Right lung (tissue), 5 donors: ENCODE results near the gene CAPS. TPM values are rescaled to one million over a fixed set of nuclear protein-coding genes. Genes with fewer than 3 reads are reported as not detected.
"Not testable (repeated sequence)": the region's sequence is repeated elsewhere in the genome, so short reads cannot be mapped to it uniquely, and the experiment has no call there.

Experiments used
- DNase-seq, 2 donors: peaks; one replicate each; pipeline ENCODE4 v3.0.0-alpha.2; 2013
- polyA plus RNA-seq, 5 donors: library from polyadenylated mRNA; unstranded; fragments of 120-200 nt; gene quantifications; one replicate each; pipeline versions ENCODE4 v1.2.1 to v1.2.3, GENCODE V29; 2013; ENCODE audit warnings: inconsistent platforms in 1 of 5, low replicate concordance in 1 of 5; ENCODE audit not compliant: insufficient read length in 5 of 5, insufficient read depth in 1 of 5

Gene CAPS
- polyA plus RNA-seq, 5 donors, result 13.5 to 56.0 (median 32.9) TPM

DNA sequence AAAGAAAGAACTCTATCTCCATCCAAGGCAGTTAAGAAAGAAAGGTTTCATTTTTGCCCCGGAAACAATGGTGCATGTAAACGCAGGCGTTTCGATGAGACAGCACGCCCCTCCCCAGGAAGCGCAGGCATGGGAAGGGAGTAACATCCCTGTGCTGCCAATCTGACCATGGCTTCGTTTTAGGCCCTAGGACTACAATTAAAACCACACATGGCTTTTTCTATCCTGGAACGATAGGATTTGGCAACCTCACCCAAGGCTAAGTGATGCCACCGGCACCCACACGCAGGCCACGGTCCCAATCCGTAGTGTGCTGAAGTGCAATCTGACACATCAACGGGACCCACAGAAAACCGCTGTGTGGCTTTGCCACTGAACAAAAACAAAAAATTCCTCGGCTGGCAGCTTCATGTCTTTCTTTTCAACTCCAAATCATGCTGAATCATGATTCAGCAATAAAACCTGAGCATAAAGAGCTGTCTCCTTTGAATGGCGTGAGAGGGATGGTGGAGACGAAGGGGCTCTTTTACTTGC is 39.7 kb downstream of the CAPS start:
- no peak for DNase-seq

DNA sequence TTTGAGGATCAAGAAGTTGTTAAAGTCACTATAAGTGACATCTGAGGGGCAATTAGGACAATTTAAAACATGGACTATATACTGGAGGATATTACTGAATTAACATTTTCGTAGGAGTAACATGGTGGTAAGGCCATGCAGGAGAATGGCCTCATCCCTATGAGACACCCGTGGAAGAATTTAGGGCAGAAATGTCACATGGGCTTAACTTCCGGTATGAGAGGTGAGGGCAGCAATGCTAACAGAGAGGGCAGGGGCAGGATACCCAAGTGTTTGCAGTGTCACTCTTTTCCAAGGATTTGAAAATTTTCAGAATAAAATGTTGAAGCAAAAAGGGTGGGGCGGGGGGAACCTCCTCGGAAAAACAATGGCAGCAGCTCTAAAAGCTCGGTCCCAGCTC is 40.2 kb downstream of the CAPS start:
- DNase-seq, result no peak

DNA sequence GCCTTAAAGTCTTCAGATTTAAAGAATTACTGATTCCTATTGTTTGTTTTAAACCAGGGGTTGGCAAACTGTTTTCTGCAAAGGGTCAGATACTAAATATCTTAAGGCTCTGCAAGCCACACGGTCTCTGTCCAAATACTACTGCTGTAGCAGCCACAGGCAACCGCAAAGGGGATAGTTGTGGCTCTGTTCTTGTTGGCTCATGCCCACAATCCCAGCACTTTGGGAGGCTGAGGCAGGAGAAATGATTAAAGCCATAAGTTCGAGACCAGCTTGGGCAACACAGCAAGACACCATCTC is 41.5 kb downstream of the CAPS start:
- no peak for DNase-seq

DNA sequence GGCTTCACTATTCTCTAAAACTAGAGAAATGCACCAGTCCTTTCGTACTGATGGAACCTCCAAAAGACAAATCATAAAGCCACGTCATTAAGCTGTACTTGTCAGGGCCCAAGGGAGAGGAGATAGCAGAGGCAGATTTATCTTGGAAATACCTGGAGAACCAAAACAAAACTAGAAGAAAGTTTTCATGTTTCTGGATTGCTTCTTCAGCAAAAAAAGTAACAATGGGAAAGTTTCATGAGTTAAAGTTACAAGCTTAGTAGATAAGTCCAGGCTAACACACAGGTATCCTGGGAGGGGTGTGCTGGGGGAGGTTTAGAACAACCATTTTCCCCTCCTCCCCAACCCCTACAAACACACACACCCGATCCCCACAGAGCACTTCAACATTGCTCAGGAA is 42.3 kb downstream of the CAPS start:
- no peak for DNase-seq

DNA sequence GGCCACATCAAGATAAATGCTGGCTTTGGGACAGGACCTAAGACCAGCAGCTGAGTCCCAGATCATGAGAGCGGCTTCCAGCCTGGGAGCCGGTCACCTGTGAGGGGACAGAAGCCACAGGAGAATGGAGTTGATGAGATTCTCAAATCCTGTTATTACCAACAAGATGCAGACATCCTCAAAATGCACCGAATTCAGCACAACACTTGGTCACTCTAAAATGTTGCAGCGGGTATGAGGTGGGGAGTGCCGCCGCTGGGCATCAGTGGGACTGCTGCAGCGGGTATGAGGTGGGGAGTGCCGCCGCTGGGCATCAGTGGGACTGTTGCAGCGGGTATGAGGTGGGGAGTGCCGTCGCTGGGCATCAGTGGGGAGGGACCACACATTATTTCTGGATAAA is 42.7 kb downstream of the CAPS start:
- DNase-seq, result no peak

DNA sequence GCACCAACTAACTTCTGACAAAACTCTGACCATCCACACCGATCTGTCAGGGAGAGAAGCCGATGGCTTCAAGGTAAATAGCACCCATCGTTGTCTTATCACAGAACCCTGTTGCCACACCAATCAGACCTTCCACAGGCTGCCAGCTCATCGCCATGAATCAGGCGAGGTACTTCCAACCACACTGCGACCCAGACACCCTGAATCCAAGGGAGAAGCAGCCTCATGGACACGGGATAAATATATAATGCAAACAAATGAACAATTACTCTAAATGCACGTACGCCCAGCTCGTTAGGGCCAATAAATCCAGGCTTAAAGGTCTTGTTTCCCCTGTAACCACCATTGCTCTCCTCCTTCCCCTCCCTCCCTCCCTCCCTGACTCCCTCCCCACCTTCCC is 43.1 kb downstream of the CAPS start:
- no peak for DNase-seq

DNA sequence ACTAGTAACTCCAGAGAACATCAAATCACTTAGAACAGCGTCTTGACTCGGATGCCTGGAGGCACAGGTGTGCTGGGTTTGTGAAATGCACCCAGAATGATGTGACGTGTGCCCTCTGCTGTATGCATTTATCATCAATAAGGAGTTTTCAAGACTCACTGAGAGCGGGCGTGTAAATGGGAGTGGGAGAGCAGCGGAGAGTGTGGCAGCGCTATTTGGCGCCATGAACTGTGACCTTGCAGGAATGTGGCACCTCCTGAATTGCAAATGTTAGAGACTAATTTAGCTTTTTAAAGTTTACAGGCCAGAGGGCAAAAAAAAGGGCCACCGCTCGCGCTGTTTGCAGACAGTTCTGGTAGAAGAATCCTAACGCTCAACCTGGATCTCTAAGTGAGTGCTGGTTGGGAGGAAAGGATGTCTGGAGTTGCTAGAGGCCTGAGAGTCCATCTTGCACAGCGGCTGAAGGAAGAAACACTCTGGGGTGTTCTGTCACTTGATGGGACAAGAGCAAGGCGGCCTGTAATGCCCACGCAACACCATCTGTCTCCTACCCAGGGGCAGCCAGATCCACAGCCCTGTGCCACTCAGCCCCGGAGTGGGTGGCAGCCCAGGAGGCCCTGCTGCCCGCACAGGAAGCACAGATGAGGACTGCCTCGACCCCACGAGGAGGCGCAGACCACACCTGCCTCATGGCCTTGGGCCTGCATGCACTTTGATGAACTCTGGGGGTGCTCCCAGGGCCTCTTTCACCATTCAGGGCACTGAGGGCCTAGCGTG is 44.2 kb downstream of the CAPS start:
- no peak for DNase-seq

DNA sequence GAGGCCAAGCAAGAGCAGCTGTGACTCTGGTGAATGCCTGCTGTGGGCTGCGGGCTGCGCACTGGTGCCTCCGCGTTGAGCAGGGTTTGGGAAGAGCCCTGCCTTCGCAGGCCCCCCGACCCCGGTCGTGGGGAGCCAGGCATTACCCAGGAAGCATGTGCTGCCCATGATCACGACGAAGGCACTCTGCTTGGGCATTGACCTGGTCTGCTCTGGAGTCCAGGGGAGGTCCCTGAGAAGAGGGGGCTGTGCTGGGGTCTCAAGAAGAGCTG is 44.7 kb downstream of the CAPS start:
- no peak for DNase-seq

DNA sequence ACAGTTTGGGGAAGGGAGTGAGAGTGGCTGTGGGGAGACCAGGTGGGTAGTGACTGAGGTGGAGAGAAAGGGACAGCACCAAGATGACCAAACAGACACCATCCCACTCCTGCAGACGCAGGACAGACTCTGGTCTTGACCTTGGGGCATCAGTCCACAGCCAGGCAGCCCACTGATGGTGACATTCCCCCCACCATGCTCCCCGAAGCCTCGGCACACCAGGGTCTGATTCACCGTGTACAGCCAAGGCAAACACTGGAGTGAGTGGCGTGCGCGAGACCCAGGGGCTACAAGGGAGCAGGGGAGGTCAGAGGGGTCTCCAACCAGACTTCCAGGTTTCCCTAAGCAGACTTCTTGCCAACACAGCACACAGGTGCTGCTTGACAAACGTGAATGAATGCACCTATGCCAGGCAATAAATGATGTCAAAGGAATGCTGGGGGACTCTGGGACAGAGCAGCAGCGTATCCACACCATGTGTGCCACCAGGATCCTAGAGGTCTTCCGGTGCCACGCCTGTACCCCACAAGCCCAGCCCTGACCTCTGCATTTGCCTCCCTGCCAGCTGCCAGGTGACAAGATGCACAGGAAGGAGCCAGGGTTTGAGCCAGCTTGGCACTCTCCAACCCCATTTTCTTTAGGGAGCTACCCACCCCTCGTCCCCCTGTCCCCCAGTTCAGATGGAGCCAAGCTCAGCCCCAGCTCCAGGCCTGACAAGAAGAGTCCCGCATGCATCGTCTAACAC is 45.4 kb downstream of the CAPS start:
- no peak for DNase-seq

DNA sequence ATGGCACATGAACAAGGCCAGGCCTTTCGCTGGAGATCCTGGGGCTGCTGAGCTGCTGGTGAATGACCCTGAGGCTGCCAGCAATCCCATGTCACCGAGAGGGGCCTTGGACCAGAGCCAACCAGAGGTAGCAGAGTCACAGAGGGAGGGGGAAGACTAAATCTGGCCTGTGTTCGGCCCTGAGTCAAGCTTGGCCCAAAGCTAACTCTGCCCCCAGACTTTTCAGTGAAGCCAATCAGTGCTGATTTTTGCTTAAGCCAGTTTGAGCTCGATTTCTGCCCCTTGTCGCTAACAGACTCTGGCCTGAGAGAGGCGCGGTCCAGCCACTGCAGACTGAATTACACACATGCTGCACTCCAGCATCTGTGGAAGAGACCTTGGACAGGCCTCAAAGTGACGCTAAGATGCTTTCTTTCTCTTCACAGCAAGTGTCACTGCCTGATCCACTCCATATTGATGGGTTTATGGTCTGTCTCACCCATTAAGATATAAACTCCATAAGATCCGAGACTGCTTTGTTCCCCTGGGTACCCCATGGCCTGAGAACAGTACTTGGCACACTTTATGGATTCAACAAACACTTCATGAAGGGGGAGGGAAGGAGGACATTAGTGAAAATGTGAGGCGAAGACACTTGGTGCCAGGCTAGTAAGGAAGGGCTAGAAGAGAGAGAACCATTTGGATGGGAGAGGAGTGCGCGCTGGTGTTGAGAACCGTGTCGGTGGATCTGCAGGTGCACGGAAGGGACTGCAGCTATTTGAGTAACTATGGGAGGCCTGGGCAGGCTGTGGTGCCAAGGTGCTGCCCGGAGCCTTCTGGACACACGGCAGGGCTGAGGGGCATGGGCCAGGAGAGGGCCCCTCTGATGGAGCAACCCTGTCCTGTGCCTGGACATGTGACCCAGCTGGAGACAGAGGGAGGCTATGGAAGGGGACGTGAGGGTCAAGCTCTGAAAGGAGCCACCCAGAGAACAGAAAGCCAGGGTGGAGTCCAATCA is 46.2 kb downstream of the CAPS start:
- no peak for DNase-seq

DNA sequence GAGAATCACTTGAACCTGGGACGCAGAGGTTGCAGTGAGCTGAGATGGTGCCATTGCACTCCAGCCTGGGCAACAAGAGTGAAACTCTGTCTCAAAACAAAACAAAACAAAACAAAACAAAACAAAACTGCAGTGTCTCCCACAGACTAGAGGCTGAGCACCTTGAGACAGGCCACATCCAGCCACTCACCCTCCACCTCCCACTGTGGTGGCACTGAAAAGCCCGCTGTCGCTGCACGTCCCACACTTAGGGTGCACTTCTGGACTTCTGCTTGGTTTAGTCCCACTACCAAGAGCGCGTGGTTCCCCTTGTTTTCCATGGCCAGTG is 47.6 kb downstream of the CAPS start:
- not testable (repeated sequence) for DNase-seq

DNA sequence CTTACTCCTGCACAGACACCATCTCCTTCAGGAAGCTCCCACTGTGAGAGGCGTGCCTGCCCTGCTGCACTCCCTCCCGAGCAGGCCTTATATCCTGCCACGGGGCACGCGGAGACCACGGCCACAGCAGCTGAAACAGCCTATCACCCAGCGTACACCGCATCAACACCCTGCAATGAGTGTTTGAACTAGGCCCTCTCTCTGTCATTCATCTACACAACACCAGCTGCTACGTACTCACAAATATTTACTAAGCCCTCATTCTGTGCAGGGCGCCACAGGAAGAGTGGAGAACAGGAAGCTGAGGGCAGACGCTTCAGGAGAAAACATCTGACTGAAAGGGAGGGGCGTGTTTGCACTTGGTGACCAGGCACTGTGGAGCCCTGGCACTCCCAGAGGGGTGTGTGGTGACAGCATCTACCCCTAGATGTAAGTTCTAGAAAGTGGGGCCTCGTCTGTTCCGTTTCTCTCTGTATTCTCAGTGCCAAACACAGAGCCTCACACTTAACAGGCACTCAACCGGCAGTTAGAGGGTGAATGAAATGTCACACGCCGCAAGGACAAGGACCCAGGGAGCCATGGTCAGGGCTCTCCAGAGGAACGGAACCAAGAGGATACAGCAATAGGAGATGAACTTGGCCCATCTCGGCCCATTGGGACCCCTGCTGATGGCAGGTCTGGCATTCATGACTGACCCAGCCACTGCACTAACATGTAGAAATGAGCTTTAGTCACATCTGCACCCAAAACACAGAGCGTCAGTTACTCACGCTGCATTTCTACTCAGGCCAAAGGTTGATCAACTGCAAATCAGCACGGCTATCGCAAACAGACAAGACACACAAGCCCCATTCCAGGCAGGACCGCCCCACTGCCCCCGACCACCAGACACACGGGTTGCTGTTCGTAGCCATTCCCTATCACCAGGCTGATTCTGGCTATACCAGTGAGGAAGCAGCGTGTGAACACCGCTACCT is 48.2 kb downstream of the CAPS start:
- peak; percentile 67 to 68 for DNase-seq

DNA sequence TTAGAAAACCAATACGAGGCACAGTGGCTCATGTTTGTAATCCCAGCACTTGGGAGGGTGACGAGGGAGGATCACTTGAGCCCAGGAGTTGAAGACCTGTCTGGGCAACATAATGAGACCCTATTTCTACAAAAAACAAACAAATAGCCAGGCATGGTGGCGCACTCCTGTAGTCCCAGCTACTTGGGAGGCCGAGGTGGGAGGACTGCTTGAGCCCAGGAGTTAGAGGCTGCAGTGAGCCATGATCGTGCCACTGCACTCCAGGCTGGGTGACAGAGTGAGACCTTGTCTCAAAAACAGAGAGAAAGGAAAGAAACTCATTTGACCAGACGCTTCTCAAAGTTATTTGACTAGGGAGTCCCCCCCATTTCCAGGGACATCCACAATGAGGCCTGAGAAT is 49.2 kb downstream of the CAPS start:
- DNase-seq, result not testable (repeated sequence)

DNA sequence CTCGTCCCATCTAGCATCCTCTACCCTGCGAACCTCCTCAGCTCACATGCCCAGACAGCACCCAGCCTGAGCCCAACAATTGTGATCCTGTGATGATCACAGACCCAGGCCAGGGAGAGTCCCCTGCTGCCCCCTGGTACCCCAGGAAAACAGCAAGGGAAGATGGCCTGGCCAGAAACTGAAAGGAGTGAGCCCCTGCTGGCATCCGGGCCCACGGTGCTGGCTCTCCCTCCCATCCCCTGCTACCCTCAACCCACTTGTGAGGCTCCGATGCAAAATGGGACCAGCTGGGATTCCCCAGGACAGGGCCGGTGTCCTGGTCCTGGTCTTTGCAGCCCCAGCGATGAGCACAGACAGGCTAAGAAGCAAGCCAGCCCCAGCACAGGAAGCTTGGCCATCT is 49.8 kb downstream of the CAPS start:
- DNase-seq, result no peak

DNA sequence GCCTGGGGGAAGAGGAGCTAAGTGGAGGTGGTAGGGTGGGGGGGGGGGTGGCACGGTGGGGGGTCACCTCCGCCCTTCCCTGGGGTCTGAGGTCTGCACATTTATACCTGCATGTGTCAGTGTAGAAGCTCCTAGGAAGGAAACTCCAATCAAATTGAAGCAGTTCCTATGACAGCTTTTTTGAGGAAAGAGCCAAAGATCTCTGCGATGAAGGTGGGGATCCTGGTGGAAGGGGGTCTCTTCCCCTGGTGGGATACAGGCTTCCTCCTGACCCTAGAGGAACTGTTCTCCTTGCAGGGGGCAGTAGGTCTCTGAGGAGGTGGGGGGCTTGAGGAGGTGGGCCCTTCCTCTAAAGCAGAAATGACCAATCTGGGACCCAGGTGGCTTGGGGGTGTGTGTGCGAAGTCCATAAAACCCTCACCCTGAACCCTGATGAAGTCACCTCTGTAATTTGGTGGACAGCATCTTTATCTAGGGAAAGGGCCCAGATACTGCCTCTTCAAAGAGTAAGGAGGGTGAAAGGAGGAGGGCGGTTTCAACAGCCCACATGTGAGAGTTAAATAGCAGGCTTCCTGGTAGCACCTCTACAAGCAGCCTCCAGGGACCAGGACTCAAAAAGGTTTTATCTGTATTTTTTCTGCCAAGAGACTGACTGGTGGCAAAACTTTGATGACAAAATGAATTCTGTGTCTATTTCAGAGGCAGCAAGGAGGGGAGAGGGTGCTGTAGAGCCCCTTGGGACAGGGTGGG is 50.9 kb downstream of the CAPS start:
- no peak for DNase-seq

Other genes with a start within 250 kb of the CAPS start
- gene MICOS13, start 233.7 kb upstream of the CAPS start, polyA plus RNA-seq, result 10 to 100 TPM; 24.4 to 66.9 (median 30.4) TPM
- 10 to 100 TPM in 2 of 5 donors, 1 to 10 TPM in 3; 7.5 to 11.4 (median 9.0) TPM for gene HSD11B1L, start 233.2 kb upstream of the CAPS start, polyA plus RNA-seq
- 1,000 to 10,000 TPM in 1 of 5 donors, 100 to 1,000 TPM in 4; 697 to 1,241 (median 771) TPM for gene RPL36, start 224.0 kb upstream of the CAPS start, polyA plus RNA-seq
- 10 to 100 TPM; 31.2 to 53.7 (median 41.7) TPM for gene LONP1, start 194.1 kb upstream of the CAPS start, polyA plus RNA-seq
- 1 to 10 TPM in 3 of 5 donors, under 1 TPM in 1, not detected in 1; 0.81 to 2.3 (median 1.8) TPM for gene CATSPERD, start 193.6 kb upstream of the CAPS start, polyA plus RNA-seq
- gene PRR22, start 129.5 kb upstream of the CAPS start, polyA plus RNA-seq, result 1 to 10 TPM; 1.1 to 2.9 (median 2.0) TPM
- 10 to 100 TPM; 22.3 to 33.2 (median 27.3) TPM for gene DUS3L, start 123.1 kb upstream of the CAPS start, polyA plus RNA-seq
- 1 to 10 TPM; 1.1 to 2.0 (median 1.7) TPM for gene NRTN, start 109.2 kb upstream of the CAPS start, polyA plus RNA-seq
- under 1 TPM; 0.46 to 0.84 (median 0.71) TPM for gene FUT6, start 74.6 kb upstream of the CAPS start, polyA plus RNA-seq
- under 1 TPM in 4 of 5 donors, not detected in 1; 0.49 to 0.66 (median 0.61) TPM for gene FUT3, start 62.8 kb upstream of the CAPS start, polyA plus RNA-seq
- gene FUT5, start 43.7 kb upstream of the CAPS start, polyA plus RNA-seq, result not detected
- 100 to 1,000 TPM; 103 to 203 (median 116) TPM for gene NDUFA11, start 10.5 kb upstream of the CAPS start, polyA plus RNA-seq
- gene VMAC, start 9.4 kb upstream of the CAPS start, polyA plus RNA-seq, result 10 to 100 TPM in 1 of 5 donors, 1 to 10 TPM in 4; 7.3 to 10.7 (median 9.0) TPM
- gene RANBP3, start 63.9 kb downstream of the CAPS start, polyA plus RNA-seq, result 10 to 100 TPM; 69.8 to 83.0 (median 72.9) TPM
- 10 to 100 TPM; 12.2 to 16.8 (median 14.5) TPM for gene RFX2, start 196.2 kb downstream of the CAPS start, polyA plus RNA-seq
- 1 to 10 TPM; 1.0 to 2.6 (median 2.0) TPM for gene ACSBG2, start 221.4 kb downstream of the CAPS start, polyA plus RNA-seq